Fibroblast of the aortic adventitia (primary cell): ENCODE measurements around the gene SYP. TPM values are rescaled to one million over a fixed set of nuclear protein-coding genes. Genes with fewer than 3 reads are reported as not detected.

Source experiments
- DNase-seq: peaks from one replicate; pipeline ENCODE4 v3.0.0-alpha.2; 2010; ENCODE audit warnings: low read depth
- H3K4me3 ChIP-seq: 2 replicates; pipeline ENCODE4 v1.5.1; 2011; ENCODE audit warnings: low read depth, mild to moderate bottlenecking, control low read depth, low read length, moderate library complexity
- CTCF ChIP-seq: IDR thresholded peaks from 2 replicates; pipeline ENCODE4 v1.5.1; 2011; ENCODE audit warnings: mild to moderate bottlenecking, low read length, control low read depth, inconsistent platforms; ENCODE audit not compliant: insufficient read depth
- total RNA-seq: library from RNA; depleted of rRNA; stranded (reverse); fragments of >200 nt; gene quantifications from 2 replicates; pipeline ENCODE4 v1.2.3, GENCODE V29; 2012; ENCODE audit warnings: low replicate concordance

SYP gene
- total RNA-seq, 1 donor: 0.18 TPM

GRCh38 chrX:49244207-49244606 lies 44.2 kb upstream of the SYP start:
- no peak for TF ChIP-seq CTCF
- DNase-seq: no peak
- no peak overlapping the region for H3K4me3 ChIP-seq

GRCh38 chrX:49243166-49243565 lies 43.2 kb upstream of the SYP start:
- no peak for TF ChIP-seq CTCF
- no peak overlapping the region for H3K4me3 ChIP-seq
- DNase-seq: no peak

- TF ChIP-seq CTCF: no peak
- no peak overlapping the region for H3K4me3 ChIP-seq
- no peak for DNase-seq
Measured at GRCh38 chrX:49242545-49243066, 42.6 kb upstream of the SYP start.

GRCh38 chrX:49238735-49239134 lies 38.7 kb upstream of the SYP start:
- H3K4me3 ChIP-seq: no peak overlapping the region
- no peak for TF ChIP-seq CTCF
- DNase-seq: no peak

GRCh38 chrX:49237060-49237459 lies 37.1 kb upstream of the SYP start:
- H3K4me3 ChIP-seq: no peak overlapping the region
- TF ChIP-seq CTCF: no peak
- DNase-seq: no peak

GRCh38 chrX:49233887-49234555 lies 34.0 kb upstream of the SYP start:
- no peak for TF ChIP-seq CTCF
- DNase-seq: no peak
- H3K4me3 ChIP-seq: no peak overlapping the region

- H3K4me3 ChIP-seq: no peak within 1 kb of the TSS
- no peak for DNase-seq
- no peak for TF ChIP-seq CTCF
Measured at GRCh38 chrX:49233176-49233575, 33.2 kb upstream of the SYP start, which contains the start of gene CACNA1F. Gene CACNA1F (minus strand): TSS chrX:49233340. CDS start chrX:49233309, 31 bp downstream.
